Measurements from ENCODE around the gene KCNE1. TPM values are rescaled to one million over a fixed set of nuclear protein-coding genes. Genes with fewer than 3 reads are reported as not detected.
A peak's percentile ranks its signal among the peaks of the same experiment; 100 is the strongest.

KCNE1 gene
- total and polyA plus RNA-seq, 2 of the 13 experiments (the other 11 are each of a cell fraction or from before 2014, with no cell fraction given), result 0.35 TPM; not detected in 1

- TF ChIP-seq ZNF503 (CRISPR knock-in tag; IDR thresholded peaks at IDR 0.05) (0 out of 2 replicates have a peak, but pooled peaks have one; percentile 37), NFRKB (IDR thresholded peaks at IDR 0.05) (no peak), NCOA5 (CRISPR knock-in tag; IDR thresholded peaks at IDR 0.05) (no peak), JUN (CRISPR knock-in tag; IDR thresholded peaks at IDR 0.05) (peak; percentile 84), NCOR1 (IDR thresholded peaks at IDR 0.05; ENCODE audit: borderline replicate concordance, low read length) (peak; percentile 68; the same call in 1 of the 2 replicates), SOX5 (CRISPR knock-in tag; IDR thresholded peaks at IDR 0.05; ENCODE audit: borderline replicate concordance) (peak; percentile 81), HBP1 (CRISPR knock-in tag; IDR thresholded peaks at IDR 0.05; ENCODE audit: low read depth) (no peak), FOXA3 (CRISPR knock-in tag; IDR thresholded peaks at IDR 0.05) (peak; percentile 79), CBFB (CRISPR knock-in tag; IDR thresholded peaks at IDR 0.05) (0 out of 2 replicates have a peak, but pooled peaks have one; percentile 22), ARID5B (CRISPR knock-in tag; IDR thresholded peaks at IDR 0.05) (peak; percentile 91), MBNL3 (CRISPR knock-in tag; conservative IDR thresholded peaks at IDR 0.05) (no peak), ZNF567 (CRISPR knock-in tag; IDR thresholded peaks at IDR 0.05; ENCODE audit: borderline replicate concordance) (no peak), AHDC1 (CRISPR knock-in tag; IDR thresholded peaks at IDR 0.05; ENCODE audit: borderline replicate concordance) (peak; percentile 44; the same call in 1 of the 2 replicates), KDM3A (CRISPR knock-in tag; IDR thresholded peaks at IDR 0.05; ENCODE audit: low read depth) (0 out of 2 replicates have a peak, but pooled peaks have one; percentile 38), TBL1XR1 (IDR thresholded peaks at IDR 0.05; ENCODE audit: borderline replicate concordance, low read length, partially characterized antibody) (peak; percentile 90), ATRX (CRISPR knock-in tag; IDR thresholded peaks at IDR 0.05; ENCODE audit: borderline replicate concordance) (no peak)
Observed at GRCh38 chr21:34526618-34527290, 14.7 kb upstream of the KCNE1 start (continued).
